HG03066 (cell line): ENCODE data around the gene TMEM176B.

Source experiments
- ATAC-seq: cut with Tn5 transposase; IDR thresholded peaks from one replicate; pipeline ENCODE4 v1.9.1; 2021; ENCODE audit warnings: low read depth; ENCODE audit not compliant: unreplicated experiment

Gene TMEM176B

DNA sequence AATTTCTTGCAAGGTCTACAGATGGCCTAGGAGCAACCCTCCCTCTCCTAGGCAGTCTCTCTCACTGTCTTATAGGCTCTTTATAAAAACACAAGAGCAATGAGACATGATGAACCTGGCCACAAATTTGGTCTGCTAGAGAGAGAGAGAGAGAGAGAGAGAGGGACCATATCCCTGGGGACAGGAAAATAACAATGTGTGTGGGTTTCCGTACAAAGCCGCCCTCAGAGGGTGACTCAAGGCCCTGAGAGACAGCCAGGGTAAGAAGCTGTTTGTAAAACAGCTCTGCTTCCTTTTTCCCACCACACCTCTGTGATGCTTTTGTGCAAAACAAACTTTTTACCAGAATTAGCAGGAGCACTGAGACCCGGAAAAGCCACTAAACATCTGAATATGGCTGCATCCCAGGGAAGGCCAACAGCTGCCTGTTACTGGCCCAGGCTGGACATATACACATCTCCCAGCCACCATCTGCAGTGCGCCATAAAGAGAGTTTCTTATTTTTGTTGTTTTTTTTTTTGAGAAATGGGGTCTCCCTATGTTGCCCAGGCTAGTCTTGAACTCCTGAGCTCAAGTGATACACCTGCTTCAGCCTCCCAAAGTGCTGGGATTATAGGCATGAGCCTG, 44.6 kb downstream of the TMEM176B start:
- ATAC-seq, result peak; percentile 59

DNA sequence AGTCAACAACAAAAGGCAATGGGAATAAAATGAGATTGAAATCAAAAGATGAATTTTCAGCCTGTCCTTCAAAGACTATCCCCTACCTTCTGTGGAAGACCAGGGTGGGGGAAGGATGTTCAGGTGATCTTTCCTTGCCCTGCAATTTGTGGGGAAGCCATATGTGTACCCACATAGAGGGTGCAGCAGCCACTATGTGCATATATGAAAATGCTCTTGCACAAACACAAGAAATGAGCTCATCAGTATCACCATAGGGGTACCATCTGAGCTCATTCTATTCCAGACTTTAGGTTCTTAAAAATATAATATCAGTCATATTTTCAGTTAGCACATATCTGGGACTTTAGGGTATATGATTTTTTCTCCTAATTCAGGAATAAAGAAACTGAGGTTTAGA, 45.2 kb downstream of the TMEM176B start:
- ATAC-seq, result no peak

DNA sequence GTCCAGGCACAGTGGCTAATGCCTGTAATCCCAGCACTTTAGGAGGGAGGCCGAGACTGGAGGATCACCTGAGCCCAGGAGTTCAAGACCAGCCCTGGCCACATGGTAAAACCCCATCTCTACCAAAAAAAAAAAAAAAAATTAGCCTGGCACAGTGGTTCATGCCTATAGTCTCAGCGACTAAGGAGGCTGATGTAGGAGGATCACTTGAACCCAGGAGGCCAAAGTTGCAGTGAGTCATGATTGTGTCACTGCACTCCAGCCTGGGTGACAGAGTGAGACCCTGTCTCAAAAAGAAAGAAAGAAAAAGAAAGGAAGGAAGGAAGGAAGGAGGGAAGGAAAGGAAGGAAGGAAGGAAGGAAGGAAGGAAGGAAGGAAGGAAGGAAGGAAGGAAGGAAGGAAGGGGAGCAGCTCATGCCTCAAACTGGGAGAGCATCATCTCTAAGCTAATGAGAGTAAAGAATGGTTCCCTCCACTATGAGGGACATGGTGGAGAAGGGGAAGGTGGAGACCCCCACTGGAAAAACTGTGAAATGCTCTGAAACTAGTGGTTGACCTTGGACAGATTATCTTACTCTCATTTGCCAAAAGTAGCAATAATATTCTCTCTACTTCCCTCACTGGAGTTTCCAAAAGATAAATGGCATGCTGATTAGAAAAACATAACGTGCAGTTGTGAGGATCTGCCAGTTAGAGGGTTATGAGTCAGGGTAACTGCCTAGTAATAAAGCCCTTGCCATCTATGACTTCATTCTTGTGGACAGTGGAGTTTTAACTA, 46.1 kb downstream of the TMEM176B start:
- ATAC-seq, result no peak

DNA sequence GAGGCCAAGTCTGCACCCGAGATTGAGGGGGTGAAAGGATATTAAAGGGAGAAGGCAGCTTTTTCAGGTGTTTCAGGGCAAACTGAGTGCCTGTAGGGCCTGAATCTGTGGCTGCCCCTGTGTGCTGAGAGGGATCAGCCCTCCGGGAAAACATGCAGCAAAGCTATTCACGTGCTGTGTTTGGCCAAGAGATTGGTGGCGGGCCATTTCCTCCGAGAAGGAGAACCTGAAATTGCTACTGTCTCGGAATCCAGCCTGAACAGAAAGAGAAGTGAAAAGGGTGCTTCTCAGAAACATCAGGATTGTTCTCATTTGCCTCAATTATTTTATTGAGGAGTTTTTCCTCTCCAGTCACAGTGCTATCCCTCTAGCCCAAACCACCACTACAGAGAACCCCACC, 46.9 kb downstream of the TMEM176B start:
- ATAC-seq, result no peak

DNA sequence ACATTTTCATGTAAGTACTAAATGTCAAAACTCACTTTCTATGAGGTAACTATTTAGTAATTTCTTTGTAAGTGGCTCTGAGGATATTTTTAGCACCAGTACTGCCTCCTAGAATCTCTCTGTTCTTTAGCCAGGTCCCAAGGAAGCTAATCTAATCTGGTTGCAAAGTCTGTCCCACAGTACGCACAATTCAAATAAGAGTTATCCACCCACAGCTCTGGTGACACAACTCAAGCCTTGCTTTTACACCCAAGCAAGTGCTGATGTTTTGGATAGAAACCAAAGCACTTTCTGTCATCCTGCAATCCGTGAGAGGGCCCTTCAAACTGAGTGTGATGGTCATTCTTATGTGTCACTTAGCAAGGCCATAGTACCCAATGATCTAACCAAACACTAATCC, 48.5 kb downstream of the TMEM176B start:
- no peak for ATAC-seq

DNA sequence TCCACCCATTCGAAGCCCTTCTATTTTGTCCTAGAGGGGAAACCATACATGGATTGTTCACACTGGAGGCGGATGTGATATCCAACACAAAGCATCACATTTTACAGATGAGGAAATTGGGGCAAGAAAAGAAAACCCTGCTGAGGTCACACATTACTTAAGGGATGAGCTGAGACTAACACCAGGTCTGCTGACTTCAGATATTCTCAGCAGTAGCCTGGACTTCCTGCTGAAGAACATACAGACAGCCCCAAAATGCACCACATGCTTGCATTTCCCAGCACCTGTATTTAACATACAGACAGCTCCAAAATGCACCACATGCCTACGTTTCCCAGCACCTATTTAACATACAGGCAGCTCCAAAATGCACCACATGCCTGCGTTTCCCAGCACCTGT, 51.8 kb downstream of the TMEM176B start:
- ATAC-seq, result no peak

DNA sequence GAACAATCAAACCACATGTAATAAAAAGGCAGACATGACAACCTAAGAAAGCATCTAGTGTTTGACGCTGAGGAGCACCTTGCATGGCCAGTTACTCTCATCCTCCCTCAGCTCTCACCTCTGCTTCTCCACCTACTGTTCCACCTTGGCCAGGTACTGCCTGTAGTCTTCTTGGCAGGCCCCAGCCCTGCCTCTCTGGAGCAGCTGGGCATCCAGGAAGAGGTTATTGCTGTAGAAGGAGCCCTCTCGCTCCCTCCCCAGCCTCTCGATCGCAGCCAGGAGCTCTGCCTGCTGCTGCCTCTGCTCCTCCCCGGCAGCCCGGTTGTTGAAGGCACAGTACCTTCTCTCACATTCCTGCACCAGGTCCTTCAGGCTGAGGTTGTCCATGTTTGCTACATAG, 53.2 kb downstream of the TMEM176B start:
- no peak for ATAC-seq

DNA sequence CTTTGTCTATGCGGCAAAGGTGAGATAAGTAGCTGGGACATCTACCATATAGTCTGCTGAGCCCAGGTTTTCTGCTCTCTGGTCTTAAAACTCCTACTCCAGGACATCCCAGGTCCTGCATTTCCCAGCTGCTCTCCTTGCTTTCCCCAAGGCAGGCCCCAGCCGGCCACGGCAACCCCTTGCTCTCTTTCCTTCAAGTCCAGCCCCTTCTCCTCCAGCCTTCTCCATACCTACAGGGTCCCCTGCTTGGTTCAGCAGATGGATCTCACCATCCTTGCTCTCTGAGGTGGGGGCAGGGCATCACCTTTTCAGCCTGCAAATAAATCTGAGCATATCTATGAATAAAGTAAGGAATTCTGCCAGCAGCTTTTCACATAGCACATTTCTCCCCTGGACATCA, 54.3 kb downstream of the TMEM176B start:
- no peak for ATAC-seq

DNA sequence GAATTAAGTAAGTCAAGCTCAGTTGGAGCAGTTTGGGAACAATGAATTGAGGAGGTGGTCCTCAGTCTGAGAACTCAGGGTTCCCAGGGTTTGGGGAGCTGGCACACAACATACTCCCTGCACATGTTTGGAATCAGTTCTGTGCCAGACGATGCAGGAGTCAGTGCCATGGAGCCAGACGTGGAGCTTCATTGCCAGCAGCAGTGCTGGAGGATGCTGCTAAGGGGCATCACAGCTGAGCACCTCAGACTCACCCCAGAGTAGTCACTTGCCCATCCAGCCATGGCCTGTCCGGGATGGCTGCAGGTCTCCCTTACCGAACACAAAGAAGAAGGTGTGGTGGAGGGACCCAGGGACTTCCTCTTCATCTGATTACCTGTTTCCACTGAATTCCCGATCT, 55.1 kb downstream of the TMEM176B start:
- no peak for ATAC-seq

DNA sequence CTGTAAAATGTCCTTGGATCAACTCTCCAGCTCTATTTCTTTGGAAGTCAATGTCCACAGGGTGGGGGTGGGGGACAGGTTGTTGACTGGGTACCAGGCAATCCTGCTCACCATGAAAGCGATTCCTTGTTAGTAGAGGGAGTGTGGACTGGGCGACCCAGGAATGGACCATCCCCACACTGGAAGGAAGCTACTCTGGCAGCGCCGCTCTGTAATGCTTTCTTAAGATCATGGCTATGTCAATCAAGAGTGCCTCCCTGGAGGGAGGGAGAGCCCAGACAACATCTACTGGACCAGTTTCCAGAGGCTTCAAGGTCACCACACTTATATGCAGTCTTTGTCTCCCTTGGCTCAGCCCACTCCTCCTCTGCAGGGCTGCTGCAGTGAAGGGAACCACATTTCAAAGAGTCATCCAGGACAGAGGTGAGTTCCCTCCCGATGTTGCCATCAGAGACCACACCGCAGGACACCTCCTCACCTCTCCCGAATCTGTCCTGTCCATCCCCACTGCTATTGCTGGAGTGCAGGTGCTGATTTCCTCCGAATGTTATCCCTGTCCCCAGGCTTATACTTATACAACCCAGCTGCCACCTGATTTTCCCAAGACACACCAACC, 56.0 kb downstream of the TMEM176B start:
- no peak for ATAC-seq

DNA sequence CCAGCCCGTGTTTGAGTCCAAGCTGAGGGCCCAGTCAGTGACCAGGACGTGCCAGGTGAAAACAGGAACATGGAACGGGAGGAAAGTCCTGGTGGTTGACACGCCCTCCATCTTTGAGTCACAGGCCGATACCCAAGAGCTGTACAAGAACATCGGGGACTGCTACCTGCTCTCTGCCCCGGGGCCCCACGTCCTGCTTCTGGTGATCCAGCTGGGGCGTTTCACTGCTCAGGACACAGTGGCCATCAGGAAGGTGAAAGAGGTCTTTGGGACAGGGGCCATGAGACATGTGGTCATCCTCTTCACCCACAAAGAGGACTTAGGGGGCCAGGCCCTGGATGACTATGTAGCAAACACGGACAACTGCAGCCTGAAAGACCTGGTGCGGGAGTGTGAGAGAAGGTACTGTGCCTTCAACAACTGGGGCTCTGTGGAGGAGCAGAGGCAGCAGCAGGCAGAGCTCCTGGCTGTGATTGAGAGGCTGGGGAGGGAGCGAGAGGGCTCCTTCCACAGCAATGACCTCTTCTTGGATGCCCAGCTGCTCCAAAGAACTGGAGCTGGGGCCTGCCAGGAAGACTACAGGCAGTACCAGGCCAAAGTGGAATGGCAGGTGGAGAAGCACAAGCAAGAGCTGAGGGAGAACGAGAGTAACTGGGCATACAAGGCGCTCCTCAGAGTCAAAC, 57.7 kb downstream of the TMEM176B start:
- ATAC-seq, result no peak
